Measurements from ENCODE around the gene CDK13. TPM values are rescaled to one million over a fixed set of nuclear protein-coding genes. Genes with fewer than 3 reads are reported as not detected.

Gene CDK13
- total RNA-seq, 1 donor from 2014 or later: 45.3 TPM

DNA sequence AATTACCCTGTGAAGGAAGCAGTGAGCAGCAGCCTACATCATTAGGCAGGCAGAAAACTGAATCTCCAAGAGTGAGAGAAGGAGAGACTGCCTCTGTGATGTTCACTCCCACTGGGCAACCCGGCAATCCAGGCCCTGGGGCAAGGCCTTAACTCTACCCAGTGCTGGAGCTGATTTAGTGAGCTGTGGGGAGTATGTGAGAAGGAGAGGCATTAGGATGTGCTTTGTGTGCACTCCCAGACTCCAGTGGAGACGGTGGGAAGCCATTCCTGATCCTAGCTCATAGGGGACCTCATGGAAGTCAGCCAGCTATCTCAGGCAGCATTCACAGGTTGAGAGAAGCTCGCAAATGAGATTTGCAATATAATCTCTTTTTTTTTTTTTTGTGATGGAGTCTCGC is 41.1 kb upstream of the CDK13 start:
- Mint-ChIP-seq H3K27ac (ENCODE audit: unreplicated experiment) (no peak overlapping the region), H3K4me1 (ENCODE audit: low read depth, unreplicated experiment) (peaks cover 6% of the 10 kb centered on the region), H3K36me3 (ENCODE audit: low read depth, unreplicated experiment) (no peaks in the 10 kb centered on the region), H3K27me3 (ENCODE audit: low read depth, unreplicated experiment) (no peaks in the 10 kb centered on the region), H3K9me3 (ENCODE audit: unreplicated experiment) (peaks cover 2% of the 10 kb centered on the region), H3K4me3 (ENCODE audit: unreplicated experiment) (no peak overlapping the region)
- H4K20me1 ChIP-seq (ENCODE audit: insufficient read depth, low read length): no peaks in the 10 kb centered on the region
- H3K4me2 ChIP-seq (ENCODE audit: low read length): no peak overlapping the region
- H3K27me3 ChIP-seq (ENCODE audit: insufficient read depth, low read length): no peaks in the 10 kb centered on the region
- no peak overlapping the region for H2AFZ ChIP-seq (ENCODE audit: low read depth, low read length)
- H3K36me3 ChIP-seq (ENCODE audit: insufficient read depth, low read length): no peaks in the 10 kb centered on the region
- no peak for TF ChIP-seq CTCF (IDR thresholded peaks at IDR 0.05; ENCODE audit: insufficient read depth, low read depth, low read length)
- TF ChIP-seq EZH2 (IDR thresholded peaks at IDR 0.05; ENCODE audit: insufficient read depth, low read length): no peak
- no peak overlapping the region for H3K9ac ChIP-seq (ENCODE audit: low read length)
- no peaks in the 10 kb centered on the region for H3K79me2 ChIP-seq (ENCODE audit: insufficient read depth, low read length)
- H3K4me3 ChIP-seq (ENCODE audit: insufficient read depth, low read depth, low read length): no peak overlapping the region
- H3K9me3 ChIP-seq (ENCODE audit: insufficient read depth, low read depth, low read length): no peaks in the 10 kb centered on the region
- DNase-seq (ENCODE audit: low read depth) (no peak), FAIRE-seq (no peak)
- H3K27ac ChIP-seq (ENCODE audit: low read depth, low read length): no peak overlapping the region
- no peaks in the 10 kb centered on the region for H3K4me1 ChIP-seq (ENCODE audit: insufficient read depth, low read length)

- no peak overlapping the region for H3K4me3 Mint-ChIP-seq (ENCODE audit: unreplicated experiment)
- no peaks in the 10 kb centered on the region for H3K4me1 ChIP-seq (ENCODE audit: insufficient read depth, low read length)
- no peaks in the 10 kb centered on the region for H3K27me3 ChIP-seq (ENCODE audit: insufficient read depth, low read length)
- H3K9me3 ChIP-seq (ENCODE audit: insufficient read depth, low read depth, low read length): no peaks in the 10 kb centered on the region
- H3K36me3 Mint-ChIP-seq (ENCODE audit: low read depth, unreplicated experiment): no peaks in the 10 kb centered on the region
- no peak overlapping the region for H3K4me3 ChIP-seq (ENCODE audit: insufficient read depth, low read depth, low read length)
- FAIRE-seq (no peak), DNase-seq (ENCODE audit: low read depth) (no peak)
- no peak overlapping the region for H3K27ac ChIP-seq (ENCODE audit: low read depth, low read length)
- no peak overlapping the region for H2AFZ ChIP-seq (ENCODE audit: low read depth, low read length)
- H3K4me1 Mint-ChIP-seq (ENCODE audit: low read depth, unreplicated experiment): peaks cover 6% of the 10 kb centered on the region
- no peak for TF ChIP-seq CTCF (IDR thresholded peaks at IDR 0.05; ENCODE audit: insufficient read depth, low read depth, low read length)
- no peak overlapping the region for H3K27ac Mint-ChIP-seq (ENCODE audit: unreplicated experiment)
- no peaks in the 10 kb centered on the region for H3K79me2 ChIP-seq (ENCODE audit: insufficient read depth, low read length)
- H3K27me3 Mint-ChIP-seq (ENCODE audit: low read depth, unreplicated experiment): no peaks in the 10 kb centered on the region
- H3K9ac ChIP-seq (ENCODE audit: low read length): no peak overlapping the region
- no peaks in the 10 kb centered on the region for H3K36me3 ChIP-seq (ENCODE audit: insufficient read depth, low read length)
- H3K9me3 Mint-ChIP-seq (ENCODE audit: unreplicated experiment): peaks cover 2% of the 10 kb centered on the region
- no peak overlapping the region for H3K4me2 ChIP-seq (ENCODE audit: low read length)
- H4K20me1 ChIP-seq (ENCODE audit: insufficient read depth, low read length): no peaks in the 10 kb centered on the region
These were observed 40.5 kb upstream of the CDK13 start for GRCh38 chr7:39909526-39909925.

- H3K27ac ChIP-seq (ENCODE audit: low read depth, low read length): no peak overlapping the region
- H3K27me3 ChIP-seq (ENCODE audit: insufficient read depth, low read length): no peaks in the 10 kb centered on the region
- Mint-ChIP-seq H3K4me1 (ENCODE audit: low read depth, unreplicated experiment) (peaks cover 6% of the 10 kb centered on the region), H3K4me3 (ENCODE audit: unreplicated experiment) (no peak overlapping the region), H3K36me3 (ENCODE audit: low read depth, unreplicated experiment) (no peaks in the 10 kb centered on the region), H3K27me3 (ENCODE audit: low read depth, unreplicated experiment) (no peaks in the 10 kb centered on the region), H3K27ac (ENCODE audit: unreplicated experiment) (no peak overlapping the region), H3K9me3 (ENCODE audit: unreplicated experiment) (peaks cover 2% of the 10 kb centered on the region)
- FAIRE-seq: no peak
- TF ChIP-seq EZH2 (IDR thresholded peaks at IDR 0.05; ENCODE audit: insufficient read depth, low read length) (no peak), CTCF (IDR thresholded peaks at IDR 0.05; ENCODE audit: insufficient read depth, low read depth, low read length) (no peak)
- peak; percentile 23 for DNase-seq (ENCODE audit: low read depth)
- H3K36me3 ChIP-seq (ENCODE audit: insufficient read depth, low read length): no peaks in the 10 kb centered on the region
- H3K9ac ChIP-seq (ENCODE audit: low read length): no peak overlapping the region
- H3K79me2 ChIP-seq (ENCODE audit: insufficient read depth, low read length): no peaks in the 10 kb centered on the region
- H2AFZ ChIP-seq (ENCODE audit: low read depth, low read length): no peak overlapping the region
- no peaks in the 10 kb centered on the region for H3K4me1 ChIP-seq (ENCODE audit: insufficient read depth, low read length)
- no peak overlapping the region for H3K4me2 ChIP-seq (ENCODE audit: low read length)
- no peaks in the 10 kb centered on the region for H4K20me1 ChIP-seq (ENCODE audit: insufficient read depth, low read length)
- H3K9me3 ChIP-seq (ENCODE audit: insufficient read depth, low read depth, low read length): no peaks in the 10 kb centered on the region
- no peak overlapping the region for H3K4me3 ChIP-seq (ENCODE audit: insufficient read depth, low read depth, low read length)
These were observed 39.8 kb upstream of the CDK13 start for GRCh38 chr7:39910108-39910869.

All from astrocyte (in vitro differentiated cells and primary cell).